Stimulated activated CD8-positive, alpha-beta memory T cell treated with anti-CD3 and anti-CD28 coated beads, Interleukin-2, amount 100 ng/mL, for 48 hours (primary cell): ENCODE results near the gene TMEM198.
A peak's percentile ranks its signal among the peaks of the same experiment; 100 is the strongest.

Source experiments
- DNase-seq, 2 donors: peaks; one replicate each; pipeline ENCODE4 v3.0.0-alpha.2; 2020; ENCODE audit warnings: low read depth in 2 of 2

TMEM198 gene

DNA sequence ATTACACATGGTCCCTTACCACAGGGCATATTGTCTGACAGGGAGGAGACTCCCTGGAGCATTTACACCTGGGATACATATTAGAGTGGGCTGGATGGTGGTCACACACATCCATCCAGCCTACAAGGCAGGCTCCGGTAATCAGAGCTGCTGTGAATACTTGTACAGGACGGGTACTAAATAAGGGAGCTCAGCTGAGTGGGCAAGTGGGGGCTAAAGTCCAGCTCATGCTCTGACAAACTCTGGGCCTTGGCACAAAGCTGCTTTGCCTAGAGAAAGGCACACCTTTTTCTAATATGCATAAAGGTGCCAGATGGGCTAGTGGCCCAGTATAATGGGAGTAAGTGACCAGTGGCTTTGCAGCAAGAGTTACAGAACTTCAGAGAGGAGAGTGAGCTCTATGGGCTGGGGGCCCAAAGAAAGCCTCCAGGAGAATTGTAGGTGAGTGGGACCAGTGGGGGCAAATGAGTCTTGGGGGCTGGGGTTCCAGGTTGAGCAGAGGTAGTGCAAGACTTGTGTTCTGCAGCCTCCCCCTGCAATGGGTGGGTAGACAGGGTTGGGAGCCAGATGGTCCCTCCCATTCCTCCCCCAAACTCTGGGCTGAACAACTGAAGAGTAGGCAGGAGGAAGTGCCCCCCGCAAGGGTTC lies 1.6 kb downstream of the TMEM198 start:
- DNase-seq, result no peak

- no peak for DNase-seq
These were observed 2.1 kb downstream of the TMEM198 start for GRCh38 chr2:219545943-219546352.

DNA sequence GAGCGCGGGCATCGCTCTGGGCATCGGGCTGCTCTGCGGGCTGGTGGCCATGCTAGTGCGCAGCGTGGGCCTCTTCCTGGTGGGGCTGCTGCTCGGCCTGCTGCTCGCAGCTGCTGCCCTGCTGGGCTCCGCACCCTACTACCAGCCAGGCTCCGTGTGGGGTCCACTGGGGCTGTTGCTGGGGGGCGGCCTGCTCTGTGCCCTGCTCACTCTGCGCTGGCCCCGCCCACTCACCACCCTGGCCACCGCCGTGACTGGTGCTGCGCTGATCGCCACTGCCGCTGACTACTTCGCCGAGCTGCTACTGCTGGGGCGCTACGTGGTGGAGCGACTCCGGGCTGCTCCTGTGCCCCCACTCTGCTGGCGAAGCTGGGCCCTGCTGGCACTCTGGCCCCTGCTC lies 3.8 kb downstream of the TMEM198 start:
- no peak for DNase-seq

- DNase-seq, result no peak
These were observed 5.2 kb downstream of the TMEM198 start for GRCh38 chr2:219548990-219549389.

DNA sequence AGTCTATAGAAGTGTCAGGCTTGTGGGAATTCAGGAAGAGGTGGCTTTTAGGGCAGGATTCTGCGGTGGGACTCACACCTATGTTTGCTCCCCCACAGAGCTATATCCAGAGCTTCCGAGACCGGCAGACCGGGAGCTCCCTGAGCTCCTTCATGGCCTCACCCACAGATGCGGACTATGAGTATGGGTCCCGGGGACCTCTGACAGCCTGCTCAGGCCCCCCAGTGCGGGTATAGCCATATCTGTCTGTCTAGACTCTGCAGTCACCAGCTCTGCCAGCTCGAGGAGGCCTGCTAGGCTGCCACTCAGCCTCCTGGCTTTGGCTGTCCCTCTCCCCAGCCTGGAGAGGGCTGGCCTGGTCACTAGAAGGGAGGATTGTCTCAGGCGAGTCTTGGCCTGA lies 5.8 kb downstream of the TMEM198 start:
- DNase-seq, result no peak

DNA sequence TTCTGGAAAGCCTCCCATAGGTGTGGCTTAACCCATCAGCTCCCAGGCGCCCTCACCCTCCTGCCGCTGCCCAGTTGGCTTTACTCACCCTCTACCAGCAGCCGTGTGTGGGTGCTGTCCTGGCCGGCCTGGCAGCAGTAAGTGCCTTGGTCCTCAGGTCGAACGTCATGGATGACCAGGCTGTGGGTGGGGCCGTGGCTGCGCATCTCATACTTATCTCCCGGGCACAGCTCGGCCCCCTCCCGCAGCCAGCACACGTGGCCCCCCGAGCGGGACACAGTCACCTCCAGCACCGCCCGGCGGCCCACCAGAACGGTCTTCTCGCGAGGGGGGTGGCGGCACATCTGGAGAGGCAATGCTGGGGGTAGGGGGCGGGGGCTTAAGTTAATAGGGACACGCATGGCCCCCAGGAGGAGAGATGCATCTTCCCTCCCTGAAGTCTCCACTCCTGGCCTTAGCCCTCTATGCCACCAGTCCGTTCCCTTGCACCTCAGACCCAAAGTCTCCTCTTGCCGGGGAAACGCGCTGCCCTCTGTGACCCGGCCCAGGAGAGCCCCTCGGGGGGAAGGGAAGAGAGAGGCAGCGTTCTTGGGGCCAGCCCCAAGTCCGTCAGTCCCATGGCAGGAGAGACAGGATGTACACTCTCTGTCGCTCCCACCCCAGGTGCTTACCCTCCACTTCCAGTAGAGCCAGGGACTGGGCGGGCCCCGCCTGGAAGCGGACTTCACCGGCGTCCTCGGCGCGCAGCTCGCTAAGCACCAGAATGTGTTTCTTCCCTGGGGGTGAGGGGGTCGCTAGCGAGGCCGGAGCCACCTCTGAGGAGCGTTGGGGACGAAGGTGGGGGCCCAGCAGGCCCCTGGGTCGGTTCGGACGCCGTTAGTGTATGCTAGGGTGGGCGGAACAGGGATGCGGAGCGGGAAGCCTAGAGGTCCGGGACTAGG lies 7.9 kb downstream of the TMEM198 start:
- DNase-seq, result no peak

- peak; percentile 75 to 80 for DNase-seq
These were observed 8.7 kb downstream of the TMEM198 start for GRCh38 chr2:219552382-219553167.

DNA sequence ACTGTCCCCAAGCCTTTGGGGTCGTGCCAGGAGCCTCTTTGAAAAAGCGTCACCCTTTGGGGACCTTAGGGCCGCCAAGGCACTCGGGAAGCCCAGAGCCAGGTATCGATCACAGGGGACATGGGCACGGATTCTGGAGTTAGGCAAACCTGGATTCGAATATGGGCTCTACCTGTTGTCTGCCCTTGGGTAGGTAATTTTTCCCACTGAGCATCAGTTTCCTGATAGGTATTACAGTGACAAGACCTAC lies 9.3 kb downstream of the TMEM198 start:
- DNase-seq, result no peak

DNA sequence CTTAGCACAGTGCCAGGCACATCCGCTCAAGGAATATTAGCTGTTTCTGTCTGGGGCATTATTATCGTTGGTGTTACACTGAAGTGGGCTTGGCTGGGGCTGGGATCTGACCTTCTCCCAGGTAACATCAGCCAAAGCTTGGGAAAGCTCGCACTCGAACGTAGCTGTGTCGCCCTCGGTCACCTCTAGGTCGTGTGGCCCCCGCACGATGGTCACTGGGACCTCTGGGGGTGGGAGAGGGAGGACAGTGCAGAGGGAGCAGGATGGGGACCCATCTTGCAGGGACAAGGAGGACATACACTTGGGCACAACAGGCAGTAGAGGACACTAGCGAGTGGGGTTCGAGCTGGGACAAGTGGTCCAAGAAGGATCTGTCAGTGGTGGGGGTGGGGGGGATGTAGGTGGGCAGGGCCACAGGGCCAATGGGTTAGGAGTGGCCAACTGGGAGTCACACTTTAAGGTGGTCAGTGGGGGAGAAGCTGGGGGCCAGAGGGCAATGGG lies 9.7 kb downstream of the TMEM198 start:
- DNase-seq, result no peak

DNA sequence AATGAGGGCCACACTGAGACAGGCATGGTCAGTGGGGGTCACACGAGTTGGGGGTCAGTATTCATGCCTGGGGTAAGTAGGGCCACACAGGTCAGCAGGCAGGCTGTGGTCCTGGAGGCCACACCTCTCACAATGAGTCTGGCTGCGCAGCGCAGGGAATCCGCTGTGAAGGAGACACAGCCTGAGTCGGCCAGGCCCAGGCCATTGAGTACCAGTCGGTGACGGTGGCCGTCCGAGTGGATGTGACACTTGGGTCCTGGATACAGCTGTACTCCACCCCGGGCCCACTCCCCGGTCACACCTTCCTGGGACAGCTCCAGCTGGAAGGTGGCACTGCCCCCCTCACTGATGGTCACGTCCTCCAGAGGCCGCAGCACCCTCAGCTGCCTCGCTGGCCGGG lies 10.5 kb downstream of the TMEM198 start:
- no peak for DNase-seq

DNA sequence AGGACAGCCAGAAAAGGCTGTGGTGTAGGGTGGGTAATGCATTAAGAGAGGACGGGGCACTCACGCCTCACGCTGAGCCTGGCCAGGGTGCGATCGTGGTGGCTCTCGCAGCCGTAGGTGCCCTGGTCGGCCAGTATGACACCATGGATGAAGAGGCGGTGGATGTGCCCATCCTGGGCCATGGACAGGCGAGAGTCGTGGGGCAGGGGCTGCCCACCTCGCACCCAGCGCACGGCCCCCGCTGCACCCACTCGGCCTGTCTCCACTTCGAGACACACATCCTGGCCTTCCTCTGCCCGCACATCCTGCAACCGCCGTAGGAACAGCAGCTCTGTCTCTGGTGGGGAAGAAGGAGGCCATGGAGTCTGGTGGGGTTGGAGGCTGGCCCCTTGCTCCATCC lies 12.1 kb downstream of the TMEM198 start:
- DNase-seq, result no peak

GRCh38 chr2:219556413-219556812 lies 12.6 kb downstream of the TMEM198 start:
- DNase-seq, result no peak

DNA sequence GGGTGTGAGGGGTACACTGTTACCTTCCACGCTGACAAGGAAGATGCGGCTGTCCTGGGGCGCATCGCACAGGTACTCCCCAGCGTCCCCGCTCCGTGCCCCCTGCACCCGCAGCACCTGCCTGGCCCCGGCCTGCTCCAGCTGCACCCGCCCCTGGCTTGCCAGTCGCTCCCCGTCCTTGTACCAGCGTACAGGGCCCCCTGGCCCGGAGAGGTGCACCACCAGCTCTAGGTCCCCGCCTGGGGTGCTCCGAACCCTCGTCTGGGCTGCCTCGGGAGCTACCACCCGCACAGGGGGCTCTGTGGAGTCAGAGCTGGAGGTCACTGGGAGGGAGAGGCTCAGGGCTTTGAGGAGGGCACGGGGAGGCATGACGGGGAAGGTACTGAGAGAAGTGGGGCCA lies 13.5 kb downstream of the TMEM198 start:
- no peak for DNase-seq

DNA sequence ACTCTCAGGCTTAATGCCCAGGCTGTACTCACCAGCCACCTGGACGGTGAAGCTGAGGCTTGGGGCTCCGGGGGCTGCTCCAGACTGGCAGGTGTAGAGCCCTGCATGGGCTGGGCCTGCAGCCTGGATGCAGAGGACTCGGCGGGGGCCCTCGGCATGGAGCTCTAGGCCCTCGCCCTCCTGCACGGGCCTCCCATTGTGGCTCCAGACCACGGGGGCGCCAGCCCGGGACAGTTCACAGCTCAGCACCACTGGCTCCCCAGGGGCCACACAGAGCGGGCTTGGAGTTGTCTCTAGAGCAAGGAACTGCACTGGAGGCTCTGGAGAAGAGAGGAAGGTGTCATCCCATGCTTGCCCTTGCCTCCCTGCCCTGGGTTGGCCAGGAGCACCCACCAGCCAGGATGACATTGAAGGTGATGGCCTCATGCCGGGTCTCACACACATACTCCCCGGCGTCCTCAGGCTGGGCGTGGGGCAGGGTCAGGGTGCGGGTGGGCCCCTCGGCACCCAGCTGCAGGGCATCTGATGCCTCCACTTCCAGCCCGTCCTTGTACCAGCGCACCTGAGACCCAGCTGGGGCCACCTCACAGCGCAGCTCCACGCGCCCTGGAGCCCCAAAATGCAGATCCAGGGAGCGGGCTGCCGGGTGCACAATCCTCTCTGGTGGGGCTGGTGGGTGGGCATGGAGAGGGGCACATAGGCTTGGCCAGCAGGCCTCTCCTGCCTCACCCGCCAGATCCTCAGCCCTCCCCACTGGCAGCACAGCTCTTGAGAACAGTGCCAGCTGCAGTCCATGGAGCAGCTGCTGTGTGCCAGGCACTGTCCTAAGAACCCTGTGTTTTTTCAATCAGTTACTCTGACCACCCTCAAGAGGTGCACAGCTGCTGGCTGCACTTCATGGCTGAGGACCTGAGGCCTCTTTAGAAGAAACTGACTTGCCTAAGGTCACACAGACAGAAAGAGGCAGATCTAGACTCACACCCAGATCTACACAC lies 14.3 kb downstream of the TMEM198 start:
- no peak for DNase-seq

DNA sequence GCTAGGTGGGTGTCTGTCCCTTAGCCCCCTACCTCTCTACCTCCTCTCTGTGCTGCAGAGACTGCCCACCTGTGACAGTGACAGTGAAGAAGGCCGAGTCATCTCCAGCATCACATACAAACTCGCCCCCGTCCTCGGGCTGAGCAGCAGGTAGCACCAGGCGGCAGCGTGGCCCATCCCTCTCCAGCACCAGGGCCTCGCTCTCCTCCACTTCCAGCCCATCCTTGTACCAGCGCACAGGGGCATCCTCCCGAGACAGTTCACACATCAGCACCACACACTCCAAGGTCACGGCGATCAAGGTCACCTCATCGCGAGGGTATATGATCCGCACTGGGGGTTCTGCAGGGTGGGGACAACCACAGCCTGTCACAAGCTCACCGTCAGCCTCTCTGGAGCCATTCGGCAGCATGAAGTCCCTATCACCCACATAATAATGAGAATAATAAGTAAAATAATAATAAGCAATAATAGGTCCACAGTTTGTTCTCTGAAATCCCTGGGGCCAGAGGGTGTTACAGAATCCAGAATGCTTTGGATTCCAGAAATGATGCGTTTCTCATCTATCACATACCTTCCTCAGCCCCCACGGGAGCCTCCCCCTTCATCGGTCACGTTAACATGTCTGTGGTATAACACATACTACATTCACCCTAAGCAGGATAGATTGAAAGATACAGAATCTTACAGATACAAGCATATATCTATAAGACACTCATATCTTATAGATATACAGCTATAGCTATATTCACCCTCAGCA lies 15.5 kb downstream of the TMEM198 start:
- DNase-seq, result no peak

- DNase-seq, result no peak
These were observed 16.4 kb downstream of the TMEM198 start for GRCh38 chr2:219560037-219560892.

DNA sequence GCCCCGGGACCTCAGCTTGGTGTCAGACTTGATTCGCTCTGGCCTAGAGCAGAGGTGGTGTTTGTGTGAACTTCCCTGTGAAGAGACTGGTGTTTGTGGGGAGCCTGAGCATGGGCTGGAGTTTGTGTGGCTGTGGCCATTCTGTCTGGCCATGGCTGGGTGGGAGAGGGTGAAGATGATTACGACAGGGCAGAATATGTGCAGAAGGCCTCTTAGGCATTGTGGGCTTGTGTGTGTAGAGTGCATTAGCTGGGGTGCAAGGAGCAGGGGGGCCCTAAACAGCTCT lies 17.0 kb downstream of the TMEM198 start:
- no peak for DNase-seq

GRCh38 chr2:219561179-219562048 lies 17.6 kb downstream of the TMEM198 start:
- no peak for DNase-seq
